ENCODE results near the gene TRMT11. TPM values are rescaled to one million over a fixed set of nuclear protein-coding genes. Genes with fewer than 3 reads are reported as not detected.

Gene TRMT11
- total RNA-seq, 4 donors from 2014 or later: 13.3 to 49.7 (median 22.3) TPM

- Histone ChIP-seq H3K27me3 (no peaks in the 10 kb centered on the region), H3K27ac (peak overlapping the region in 3 of 4 donors; percentile 19 to 39 (median 28)), H3K4me1 (peaks cover 0 to 3% (median 0%) of the 10 kb centered on the region in 3 donors), H3K4me3 (no peak overlapping the region), H3K36me3 (no peaks in the 10 kb centered on the region), H3K9me3 (no peaks in the 10 kb centered on the region)
- 73 to 74% methylated on average over 4 of the region's 4 CpGs for WGBS, 2 donors (ENCODE audit: low coverage in 1 of 2)
- TF ChIP-seq POLR2AphosphoS5 (IDR thresholded peaks at IDR 0.05): no peak
- TF ChIP-seq POLR2A (IDR thresholded peaks at IDR 0.05): no peak
- TF ChIP-seq CTCF (IDR thresholded peaks at IDR 0.05): no peak
- no peak for TF ChIP-seq EP300 (IDR thresholded peaks at IDR 0.05)
- ATAC-seq: no peak
Observed at GRCh38 chr6:125943528-125944433, 42.6 kb upstream of the TRMT11 start.

GRCh38 chr6:125944434-125944816 is 41.9 kb upstream of the TRMT11 start:
- peak; percentile 61 for ATAC-seq
- H3K4me3 ChIP-seq: no peak overlapping the region
- peak overlapping the region in 3 of 4 donors; percentile 19 to 39 (median 28) for H3K27ac ChIP-seq
- H3K4me1 ChIP-seq: peaks cover 0 to 3% (median 0%) of the 10 kb centered on the region in 3 donors
- H3K9me3 ChIP-seq: no peaks in the 10 kb centered on the region
- H3K36me3 ChIP-seq: no peaks in the 10 kb centered on the region
- H3K27me3 ChIP-seq: peaks cover under 1% of the 10 kb centered on the region
- TF ChIP-seq EP300 (IDR thresholded peaks at IDR 0.05): no peak
- no peak for TF ChIP-seq POLR2AphosphoS5 (IDR thresholded peaks at IDR 0.05)
- no peak for TF ChIP-seq POLR2A (IDR thresholded peaks at IDR 0.05)
- TF ChIP-seq CTCF (IDR thresholded peaks at IDR 0.05): no peak
- 25 to 41% methylated on average over 5 of the region's 5 CpGs for WGBS, 2 donors (ENCODE audit: low coverage in 1 of 2)

- H3K4me1 ChIP-seq: peaks cover 0 to 3% (median 0%) of the 10 kb centered on the region in 3 donors
- no peak overlapping the region for H3K4me3 ChIP-seq
- no peak for TF ChIP-seq POLR2A (IDR thresholded peaks at IDR 0.05)
- TF ChIP-seq POLR2AphosphoS5 (IDR thresholded peaks at IDR 0.05): no peak
- TF ChIP-seq EP300 (IDR thresholded peaks at IDR 0.05): no peak
- TF ChIP-seq CTCF (IDR thresholded peaks at IDR 0.05): no peak
- WGBS, 2 donors (ENCODE audit: low coverage in 1 of 2): 65 to 67% methylated on average over 1 of the region's 1 CpG
- no peaks in the 10 kb centered on the region for H3K9me3 ChIP-seq
- ATAC-seq: no peak
- H3K27me3 ChIP-seq: peaks cover 4% of the 10 kb centered on the region
- no peaks in the 10 kb centered on the region for H3K36me3 ChIP-seq
- peak overlapping the region in 2 of 4 donors; percentile 19 to 60 for H3K27ac ChIP-seq
Observed at GRCh38 chr6:125944896-125945295, 41.4 kb upstream of the TRMT11 start.

- H3K9me3 ChIP-seq: no peaks in the 10 kb centered on the region
- TF ChIP-seq CTCF (IDR thresholded peaks at IDR 0.05) (no peak), POLR2AphosphoS5 (IDR thresholded peaks at IDR 0.05) (no peak), POLR2A (IDR thresholded peaks at IDR 0.05) (no peak), EP300 (IDR thresholded peaks at IDR 0.05) (no peak)
- peak overlapping the region in 3 of 4 donors; percentile 60 to 68 (median 67) for H3K27ac ChIP-seq
- WGBS, 2 donors (ENCODE audit: low coverage in 1 of 2): 75 to 90% methylated on average over 1 of the region's 1 CpG
- no peak for ATAC-seq
- no peak overlapping the region for H3K4me3 ChIP-seq
- H3K4me1 ChIP-seq: peaks cover 0 to 3% (median 0%) of the 10 kb centered on the region in 3 donors
- no peaks in the 10 kb centered on the region for H3K36me3 ChIP-seq
- H3K27me3 ChIP-seq: peaks cover 4% of the 10 kb centered on the region
Observed at GRCh38 chr6:125945378-125946141, 40.8 kb upstream of the TRMT11 start.
